ENCODE measurements around the gene VASN. TPM values are rescaled to one million over a fixed set of nuclear protein-coding genes. Genes with fewer than 3 reads are reported as not detected.

Gene VASN
- total and polyA plus RNA-seq, 10 of the 15 experiments (the other 5 are each of a cell fraction or from before 2014, with no cell fraction given), result 0.02 to 0.19 (median 0.14) TPM; not detected in 6

DNA sequence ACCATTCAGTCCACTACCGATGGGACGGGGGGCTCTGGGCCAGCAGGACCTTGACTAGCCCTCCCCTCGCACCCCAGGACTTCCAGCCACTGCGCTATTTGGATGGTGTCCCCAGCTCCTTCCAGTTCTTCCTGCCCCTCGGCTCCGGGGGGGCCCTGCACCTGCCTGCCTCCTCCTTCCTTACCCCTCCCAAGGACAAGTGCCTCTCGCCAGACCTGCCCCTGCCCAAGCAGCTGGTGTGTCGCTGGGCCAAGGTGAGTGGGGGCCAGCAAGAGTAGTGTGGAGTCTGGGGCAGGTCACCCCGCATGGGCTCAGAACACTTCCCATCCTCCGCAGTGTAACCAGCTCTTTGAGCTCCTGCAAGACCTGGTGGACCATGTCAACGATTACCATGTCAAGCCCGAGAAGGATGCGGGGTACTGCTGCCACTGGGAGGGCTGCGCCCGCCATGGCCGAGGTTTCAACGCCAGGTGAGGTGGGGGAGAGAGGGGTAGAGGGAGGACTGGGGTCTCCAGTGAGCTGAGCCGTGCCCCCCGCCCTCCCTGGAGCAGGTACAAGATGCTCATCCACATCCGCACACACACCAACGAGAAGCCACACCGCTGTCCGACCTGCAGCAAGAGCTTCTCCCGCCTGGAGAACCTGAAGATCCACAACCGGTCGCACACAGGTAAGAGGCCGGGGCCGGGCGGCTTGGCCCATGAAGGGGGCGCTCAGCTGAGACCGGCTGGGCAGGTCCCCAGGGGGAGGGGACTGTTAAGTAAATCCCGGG lies 36.7 kb upstream of the VASN start:
- ChIA-PET SMC1A (ENCODE audit: uncharacterized antibody, unreplicated experiment) (no interaction called here), POLR2A (interaction anchor here (0.7 kb wide), 1 partner anchor 717 kb away, joined by 4 read pairs; no protein-coding TSS in a partner anchor), CTCF (interaction anchor here (0.6 kb wide), 2 partner anchors 11 to 54 kb away, joined by 3 read pairs; no protein-coding TSS in a partner anchor), RAD21 (ENCODE audit: unreplicated experiment) (no interaction called here)
- no peak overlapping the region for H3K27ac ChIP-seq (ENCODE audit: control insufficient read depth, insufficient read depth)
- H4K20me1 ChIP-seq (ENCODE audit: control insufficient read depth, insufficient read depth), result no peaks in the 10 kb centered on the region
- H3K9me3 ChIP-seq (replicated peaks; ENCODE audit: control insufficient read depth, insufficient read depth, low read length), result no peaks in the 10 kb centered on the region
- H3K9ac ChIP-seq (ENCODE audit: control insufficient read depth, insufficient read depth, low read length), result no peak overlapping the region
- no peak for DNase-seq (ENCODE audit: low read depth, low spot score)
- H3K36me3 ChIP-seq (ENCODE audit: control insufficient read depth in 2 of 2, insufficient read depth in 2 of 2, low read length in 1 of 2), result peaks cover 0 to 13% of the 10 kb centered on the region in 2 experiments; a peak in 3 of 4 replicates
- H3K4me2 ChIP-seq (ENCODE audit: control insufficient read depth, insufficient read depth), result no peak overlapping the region
- no peak for ATAC-seq
- H3K4me3 ChIP-seq, result no peak overlapping the region
- intact Hi-C loops (cut with micrococcal nuclease; ENCODE audit: unreplicated experiment) (loop anchor here (10.0 kb wide), 1 partner anchor 130 kb away; no protein-coding TSS in a partner anchor), in situ Hi-C loops (cut with MboI) (loop anchor here (5.0 kb wide), 1 partner anchor 48 kb away; no protein-coding TSS in a partner anchor)
- H3K4me1 ChIP-seq (ENCODE audit: control insufficient read depth, insufficient read depth, low read length), result no peaks in the 10 kb centered on the region
- no peak overlapping the region for H2AFZ ChIP-seq (ENCODE audit: control insufficient read depth, low read depth, low read length)
- no peak for FAIRE-seq
- TF ChIP-seq SPI1 (IDR thresholded peaks at IDR 0.05; ENCODE audit: borderline replicate concordance, insufficient read depth, low read depth, low read length), result no peak
- peak; percentile 43; the same call in 1 of the 2 replicates for TF ChIP-seq POLR2A (IDR thresholded peaks at IDR 0.05; ENCODE audit: low read depth, low read length)
- TF ChIP-seq, protein P1, sequence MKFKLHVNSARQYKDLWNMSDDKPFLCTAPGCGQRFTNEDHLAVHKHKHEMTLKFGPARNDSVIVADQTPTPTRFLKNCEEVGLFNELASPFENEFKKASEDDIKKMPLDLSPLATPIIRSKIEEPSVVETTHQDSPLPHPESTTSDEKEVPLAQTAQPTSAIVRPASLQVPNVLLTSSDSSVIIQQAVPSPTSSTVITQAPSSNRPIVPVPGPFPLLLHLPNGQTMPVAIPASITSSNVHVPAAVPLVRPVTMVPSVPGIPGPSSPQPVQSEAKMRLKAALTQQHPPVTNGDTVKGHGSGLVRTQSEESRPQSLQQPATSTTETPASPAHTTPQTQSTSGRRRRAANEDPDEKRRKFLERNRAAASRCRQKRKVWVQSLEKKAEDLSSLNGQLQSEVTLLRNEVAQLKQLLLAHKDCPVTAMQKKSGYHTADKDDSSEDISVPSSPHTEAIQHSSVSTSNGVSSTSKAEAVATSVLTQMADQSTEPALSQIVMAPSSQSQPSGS (IDR thresholded peaks at IDR 0.05; ENCODE audit: low read length), result no peak
- BruUV-seq (replicated peaks), result no TSS peak
- no peaks in the 10 kb centered on the region for H3K79me2 ChIP-seq (ENCODE audit: control insufficient read depth, insufficient read depth, low read length)
- no peaks in the 10 kb centered on the region for H3K27me3 ChIP-seq (replicated peaks in 1 of 2; ENCODE audit: control insufficient read depth in 2 of 2, insufficient read depth in 2 of 2, low read length in 1 of 2)
- 70% methylated on average over 30 of the region's 32 CpGs for WGBS (ENCODE audit: insufficient coverage, insufficient replicate concordance, low lambda C conversion rate, missing lambda C conversion rate)

Measured in GM12878 (cell line).